ENCODE results near the gene PDE10A.

DNA sequence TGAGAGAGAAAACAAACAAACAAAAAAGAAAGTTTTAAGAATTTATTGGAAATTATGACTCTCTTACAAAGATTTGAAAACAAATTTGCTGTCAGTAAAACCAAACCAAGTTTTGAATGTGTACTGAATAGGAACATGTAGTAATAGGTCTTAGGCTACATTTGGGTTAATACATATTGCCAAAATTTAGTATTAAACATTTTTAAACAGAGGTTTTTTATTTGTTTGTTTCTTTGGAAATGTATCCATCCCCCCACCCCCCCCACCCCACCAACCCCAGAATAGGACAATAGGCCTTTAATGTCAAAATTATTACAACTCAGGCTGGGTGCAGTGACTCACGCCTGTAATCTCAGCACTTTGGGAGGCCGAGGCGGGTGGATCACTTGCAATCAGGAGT, 356.1 kb downstream of the PDE10A start:
- TF ChIP-seq CTCF (IDR thresholded peaks at IDR 0.05; ENCODE audit: insufficient read depth, low read length, poor library complexity, severe bottlenecking) (no peak), EZH2phosphoT487 (conservative IDR thresholded peaks at IDR 0.05; ENCODE audit: low read length) (no peak)
